Measurements from ENCODE around the gene PPIL3.

DNA sequence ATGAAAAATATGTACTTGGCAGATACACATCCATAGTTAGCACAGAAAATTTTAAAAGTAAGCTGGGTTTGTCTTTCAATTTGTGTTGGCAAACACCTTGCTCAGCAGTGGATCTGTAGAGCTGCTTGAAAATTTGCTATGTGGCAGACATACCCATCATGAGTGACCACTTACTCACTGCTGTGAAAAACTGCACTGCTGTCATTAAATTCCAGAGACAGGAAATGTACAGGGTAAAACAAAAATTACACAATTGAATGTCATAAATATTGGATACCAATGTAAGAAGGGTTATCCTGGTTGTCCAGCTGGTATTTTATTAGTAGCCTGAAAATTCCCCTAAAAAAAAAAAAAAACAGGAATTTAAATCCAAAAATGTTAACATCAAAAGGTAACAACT, 24.8 kb upstream of the PPIL3 start:
- TF ChIP-seq, protein P1, sequence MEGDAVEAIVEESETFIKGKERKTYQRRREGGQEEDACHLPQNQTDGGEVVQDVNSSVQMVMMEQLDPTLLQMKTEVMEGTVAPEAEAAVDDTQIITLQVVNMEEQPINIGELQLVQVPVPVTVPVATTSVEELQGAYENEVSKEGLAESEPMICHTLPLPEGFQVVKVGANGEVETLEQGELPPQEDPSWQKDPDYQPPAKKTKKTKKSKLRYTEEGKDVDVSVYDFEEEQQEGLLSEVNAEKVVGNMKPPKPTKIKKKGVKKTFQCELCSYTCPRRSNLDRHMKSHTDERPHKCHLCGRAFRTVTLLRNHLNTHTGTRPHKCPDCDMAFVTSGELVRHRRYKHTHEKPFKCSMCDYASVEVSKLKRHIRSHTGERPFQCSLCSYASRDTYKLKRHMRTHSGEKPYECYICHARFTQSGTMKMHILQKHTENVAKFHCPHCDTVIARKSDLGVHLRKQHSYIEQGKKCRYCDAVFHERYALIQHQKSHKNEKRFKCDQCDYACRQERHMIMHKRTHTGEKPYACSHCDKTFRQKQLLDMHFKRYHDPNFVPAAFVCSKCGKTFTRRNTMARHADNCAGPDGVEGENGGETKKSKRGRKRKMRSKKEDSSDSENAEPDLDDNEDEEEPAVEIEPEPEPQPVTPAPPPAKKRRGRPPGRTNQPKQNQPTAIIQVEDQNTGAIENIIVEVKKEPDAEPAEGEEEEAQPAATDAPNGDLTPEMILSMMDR (conservative IDR thresholded peaks at IDR 0.05; ENCODE audit: low read depth in 2 of 2), result no peak
- no peak for TF ChIP-seq POLR2AphosphoS5 (IDR thresholded peaks at IDR 0.05; ENCODE audit: low read depth)
